GM12872 (cell line): ENCODE results near the gene RMRP.

ENCODE experiments used
- TF ChIP-seq, protein P1 (sequence below): IDR thresholded peaks from 3 replicates; pipeline ENCODE4 v1.5.1; 2011; ENCODE audit warnings: low read depth, mild to moderate bottlenecking, low read length, moderate library complexity; ENCODE audit not compliant: insufficient read depth

The RMRP gene

DNA sequence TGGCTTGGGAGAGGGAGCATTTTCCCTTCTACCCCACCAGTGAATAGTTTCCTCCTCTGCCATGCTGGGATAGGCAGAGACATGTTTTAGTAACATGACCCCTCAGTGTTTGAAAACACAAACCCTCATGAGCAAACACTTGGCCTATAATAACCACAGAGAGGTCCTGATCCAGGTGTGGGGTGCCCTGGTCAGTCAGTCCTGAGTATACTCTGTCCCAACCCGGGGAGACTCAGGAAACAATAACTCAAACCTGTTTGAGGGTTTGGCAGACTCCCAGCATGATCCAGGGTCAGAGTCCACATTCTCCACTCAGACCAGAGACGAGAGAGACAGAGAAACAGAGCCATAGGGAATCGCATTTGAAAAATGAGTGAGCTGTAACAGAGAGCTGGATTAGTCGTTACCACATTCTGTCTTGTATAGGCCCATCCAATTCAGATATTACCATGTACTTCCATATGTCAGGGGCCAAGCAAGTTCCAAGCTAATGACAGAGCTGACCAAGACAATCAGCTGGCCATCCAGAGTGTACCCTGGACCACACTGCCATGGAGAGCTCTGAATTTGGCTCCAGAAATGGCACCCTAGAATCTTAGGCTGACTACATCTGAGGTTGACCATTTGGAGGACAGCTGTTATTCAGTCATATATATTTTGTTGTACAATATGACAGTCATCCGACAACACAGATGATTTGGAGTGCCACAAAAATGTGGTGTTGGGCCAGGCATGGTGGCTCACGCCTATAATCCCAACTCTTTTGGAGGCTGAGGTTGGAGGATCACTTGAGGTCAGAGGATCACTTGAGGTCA is 11.7 kb upstream of the RMRP start:
- TF ChIP-seq, protein P1, sequence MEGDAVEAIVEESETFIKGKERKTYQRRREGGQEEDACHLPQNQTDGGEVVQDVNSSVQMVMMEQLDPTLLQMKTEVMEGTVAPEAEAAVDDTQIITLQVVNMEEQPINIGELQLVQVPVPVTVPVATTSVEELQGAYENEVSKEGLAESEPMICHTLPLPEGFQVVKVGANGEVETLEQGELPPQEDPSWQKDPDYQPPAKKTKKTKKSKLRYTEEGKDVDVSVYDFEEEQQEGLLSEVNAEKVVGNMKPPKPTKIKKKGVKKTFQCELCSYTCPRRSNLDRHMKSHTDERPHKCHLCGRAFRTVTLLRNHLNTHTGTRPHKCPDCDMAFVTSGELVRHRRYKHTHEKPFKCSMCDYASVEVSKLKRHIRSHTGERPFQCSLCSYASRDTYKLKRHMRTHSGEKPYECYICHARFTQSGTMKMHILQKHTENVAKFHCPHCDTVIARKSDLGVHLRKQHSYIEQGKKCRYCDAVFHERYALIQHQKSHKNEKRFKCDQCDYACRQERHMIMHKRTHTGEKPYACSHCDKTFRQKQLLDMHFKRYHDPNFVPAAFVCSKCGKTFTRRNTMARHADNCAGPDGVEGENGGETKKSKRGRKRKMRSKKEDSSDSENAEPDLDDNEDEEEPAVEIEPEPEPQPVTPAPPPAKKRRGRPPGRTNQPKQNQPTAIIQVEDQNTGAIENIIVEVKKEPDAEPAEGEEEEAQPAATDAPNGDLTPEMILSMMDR = no peak

DNA sequence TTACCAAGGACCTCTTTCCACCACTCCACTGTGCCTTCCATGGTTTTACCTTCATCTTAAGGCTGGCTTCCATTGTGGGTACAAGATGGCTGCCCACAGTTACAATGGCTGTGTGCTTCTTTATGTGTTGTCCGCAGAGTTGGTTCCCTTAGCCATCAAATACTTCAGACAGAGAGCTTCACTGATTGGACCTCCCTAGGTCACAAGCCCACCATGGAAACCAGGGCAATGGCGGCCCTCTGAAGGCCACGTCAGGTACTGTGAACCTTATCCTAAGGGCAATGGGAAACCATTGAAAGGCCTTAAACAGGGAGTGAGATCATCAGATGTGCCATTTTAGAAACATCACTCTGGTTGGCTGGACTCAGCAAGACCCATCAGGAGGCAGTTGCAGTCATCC is 10.1 kb upstream of the RMRP start:
- TF ChIP-seq, protein P1 = no peak

DNA sequence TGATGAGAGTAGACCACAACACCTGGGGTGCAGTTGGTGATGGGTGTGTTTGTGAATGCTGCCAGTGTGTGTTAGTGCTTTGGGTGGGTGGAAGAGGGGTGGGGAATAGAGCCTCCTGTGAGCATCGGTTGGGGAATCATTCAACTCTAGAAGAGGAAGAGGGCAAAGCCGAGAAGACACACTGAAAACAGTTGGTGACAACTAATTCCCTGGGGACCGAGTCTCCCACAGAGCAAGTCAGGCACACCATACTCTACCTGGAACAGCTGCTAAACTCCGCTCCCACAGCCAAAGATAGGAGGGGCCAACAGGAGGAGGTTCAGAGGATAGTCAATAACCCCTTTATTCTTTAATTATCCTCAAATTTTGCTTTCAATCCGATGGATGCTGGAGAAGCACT is 8.7 kb upstream of the RMRP start:
- TF ChIP-seq, protein P1 = no peak

DNA sequence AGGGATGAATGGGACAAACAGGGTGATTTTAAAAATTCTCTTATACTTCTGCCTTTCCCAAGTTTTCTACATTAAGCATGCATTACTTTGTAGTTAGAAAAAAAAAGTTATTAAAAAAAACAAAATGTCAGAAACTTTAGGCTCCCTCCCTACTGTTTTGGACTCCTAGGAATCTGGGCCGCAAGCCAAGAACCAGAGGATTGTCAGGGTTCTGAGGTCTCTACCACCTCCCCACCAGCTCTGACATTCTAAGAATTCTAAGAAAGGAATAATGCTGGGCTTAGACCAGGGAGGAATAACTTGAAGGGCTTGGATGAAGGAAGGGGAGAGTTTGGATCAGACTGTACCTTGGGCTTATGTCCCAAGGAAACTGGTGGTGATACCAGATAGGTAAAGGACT is 8.2 kb upstream of the RMRP start:
- TF ChIP-seq, protein P1 = no peak

DNA sequence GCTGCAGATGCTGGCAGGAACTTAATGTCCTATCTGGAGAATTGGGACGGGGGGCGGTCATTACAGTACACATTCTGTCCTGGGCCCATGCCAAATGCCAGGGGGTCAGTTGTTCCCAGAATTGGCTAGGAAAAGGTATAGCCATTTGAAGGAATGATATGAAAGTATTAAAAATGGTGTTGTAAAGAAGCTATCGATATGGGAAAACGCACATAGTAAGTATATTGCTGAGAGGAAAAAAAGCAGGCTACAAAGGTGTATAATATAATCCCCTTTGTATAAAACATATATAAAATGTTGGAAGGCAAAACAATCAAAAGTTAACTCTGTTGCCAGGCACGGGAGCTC is 7.6 kb upstream of the RMRP start:
- TF ChIP-seq, protein P1 = no peak

DNA sequence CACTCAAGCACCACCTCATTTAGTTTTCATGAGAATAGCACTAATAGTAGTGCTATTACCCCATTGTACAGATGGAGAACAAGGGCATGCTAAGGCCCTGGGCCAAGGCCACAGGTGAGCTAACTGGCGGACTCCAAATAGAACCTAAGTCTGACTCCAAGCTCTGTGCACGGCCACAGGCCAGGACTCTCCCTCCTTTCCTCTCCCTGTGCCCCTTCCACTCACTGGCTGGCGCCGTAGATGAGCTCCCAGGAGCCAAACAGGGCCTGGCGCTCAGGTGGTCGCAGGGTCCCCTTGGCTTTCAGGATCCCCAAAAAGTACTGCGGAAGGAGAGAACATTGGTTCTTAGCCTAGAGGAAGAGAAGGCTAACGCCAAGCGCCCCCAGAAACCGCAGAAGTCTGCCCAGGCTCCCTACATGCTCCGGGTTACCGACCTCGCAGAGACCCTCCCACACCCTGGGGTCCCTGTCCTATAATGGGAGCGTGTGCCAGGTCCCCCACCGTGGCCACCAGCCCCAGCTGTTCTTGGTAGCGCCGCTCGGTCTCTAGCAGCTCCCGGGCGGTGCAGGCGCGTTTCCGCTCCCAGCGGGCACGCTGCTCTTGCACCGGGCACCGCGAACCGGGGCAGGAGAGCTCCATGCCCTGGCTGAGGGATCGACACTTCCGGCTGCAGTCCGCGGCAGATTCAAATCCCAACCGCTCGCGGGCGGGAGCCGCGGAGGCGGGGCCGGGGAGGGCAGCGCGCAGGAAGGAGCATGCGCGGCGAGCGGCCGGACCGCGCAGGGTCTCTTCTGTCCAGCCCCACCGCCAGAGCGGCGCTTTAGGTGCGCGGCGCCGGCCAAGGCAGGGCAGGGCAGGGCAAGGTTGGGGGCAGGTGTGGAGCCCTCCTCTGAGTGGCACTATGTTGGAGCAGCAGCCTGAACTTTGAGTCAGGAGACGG is 7.0 kb upstream of the RMRP start, which contains the start of gene ARHGEF39:
Gene ARHGEF39 (minus strand): TSS at position 665 of the 940 bp plus-strand sequence. CDS start 26 bp downstream, at position 639.
- TF ChIP-seq, protein P1 = peak; percentile 28; the same call in 1 of the 3 replicates

DNA sequence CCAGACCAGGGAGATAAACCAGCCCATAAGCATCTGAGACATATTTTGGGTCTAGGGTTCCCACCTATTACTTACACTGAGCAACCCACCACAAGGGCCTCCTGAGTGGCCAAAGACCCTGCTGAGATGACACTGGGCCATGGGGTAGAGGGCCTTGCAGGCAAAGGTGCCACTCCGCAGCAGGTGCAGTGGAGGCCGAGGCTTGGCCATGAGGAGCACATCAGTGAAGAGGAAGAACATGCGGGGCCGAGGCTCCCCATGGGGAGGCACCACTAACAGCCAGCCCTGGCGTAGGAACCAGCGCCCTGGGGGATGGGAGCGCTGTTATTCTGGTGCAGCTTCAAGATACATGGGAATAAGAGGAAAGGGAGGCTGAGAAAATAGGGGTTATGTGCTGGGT is 4.6 kb upstream of the RMRP start:
- TF ChIP-seq, protein P1 = no peak
